Left ventricle myocardium inferior (tissue), 1 donor: ENCODE measurements around the gene B9D1. TPM values are rescaled to one million over a fixed set of nuclear protein-coding genes. Genes with fewer than 3 reads are reported as not detected.

Source experiments
- DNase-seq: peaks from one replicate; pipeline ENCODE4 v3.0.0-alpha.2; 2020
- H3K27ac ChIP-seq: fragments of 200-600 bp; replicated peaks from 2 replicates; pipeline ENCODE4 v1.8.0; 2021
- H3K27me3 ChIP-seq: fragments of 200-600 bp; 2 replicates; pipeline ENCODE4 v1.8.0; 2021; ENCODE audit warnings: low read depth
- H3K36me3 ChIP-seq: fragments of 200-600 bp; 2 replicates; pipeline ENCODE4 v1.8.0; 2021
- H3K4me1 ChIP-seq: fragments of 200-600 bp; 2 replicates; pipeline ENCODE4 v1.8.0; 2021
- H3K4me3 ChIP-seq: fragments of 200-600 bp; 2 replicates; pipeline ENCODE4 v1.8.0; 2021; ENCODE audit warnings: mild to moderate bottlenecking, moderate library complexity
- H3K9me3 ChIP-seq: fragments of 200-600 bp; replicated peaks from 2 replicates; pipeline ENCODE4 v1.8.0; 2021
- intact Hi-C: fragments of 100-400 bp; cut with micrococcal nuclease; formaldehyde crosslinking; loops from one replicate; pipeline ENCODE4 v1.11.0; 2022
- total RNA-seq: library from RNA; stranded (reverse); fragmentation: NEBNext Ultra II Directional; extraction: Animal tissue kit (Norgen Biotek cat#: 25700); gene quantifications from one replicate; pipeline ENCODE4 v1.2.1, GENCODE V29; 2021
- TF ChIP-seq, protein P1 (sequence below): fragments of 200-600 bp; IDR thresholded peaks from 2 replicates; pipeline ENCODE4 v1.8.0; 2021; ENCODE audit warnings: antibody characterized with exemption, mild to moderate bottlenecking, borderline replicate concordance
- donor health status: DM: no; HTN: yes; CAD: no; lungs with severe emphysema.

The B9D1 gene
- total RNA-seq, 1 donor from 2014 or later: 8.8 TPM

DNA sequence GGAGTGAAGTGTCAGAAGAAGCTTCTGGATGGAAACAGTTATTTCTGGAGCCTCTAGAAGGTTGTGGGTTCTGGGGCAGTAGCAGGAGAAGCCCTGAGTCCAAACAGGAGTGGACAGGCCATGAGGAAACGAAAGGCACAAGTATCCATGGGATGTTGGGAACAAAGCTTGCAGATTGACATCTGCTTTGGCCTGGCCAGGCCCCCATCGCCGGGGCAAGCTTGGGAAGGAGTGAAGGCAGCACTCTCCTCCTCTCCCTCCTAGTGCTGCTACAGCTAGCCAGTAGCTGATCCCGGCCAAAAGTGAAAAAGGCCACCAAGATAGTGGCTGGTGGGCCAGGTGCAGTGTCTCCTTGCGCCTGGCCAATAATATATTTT is 40.4 kb downstream of the B9D1 start:
- Histone ChIP-seq H3K4me1 (peaks cover 30% of the 10 kb centered on the region), H3K36me3 (peaks cover 16% of the 10 kb centered on the region), H3K9me3 (peaks cover 6% of the 10 kb centered on the region), H3K27ac (no peak overlapping the region), H3K4me3 (no peak overlapping the region), H3K27me3 (no peaks in the 10 kb centered on the region)
- intact Hi-C loops: no loop called here
- TF ChIP-seq, protein P1, sequence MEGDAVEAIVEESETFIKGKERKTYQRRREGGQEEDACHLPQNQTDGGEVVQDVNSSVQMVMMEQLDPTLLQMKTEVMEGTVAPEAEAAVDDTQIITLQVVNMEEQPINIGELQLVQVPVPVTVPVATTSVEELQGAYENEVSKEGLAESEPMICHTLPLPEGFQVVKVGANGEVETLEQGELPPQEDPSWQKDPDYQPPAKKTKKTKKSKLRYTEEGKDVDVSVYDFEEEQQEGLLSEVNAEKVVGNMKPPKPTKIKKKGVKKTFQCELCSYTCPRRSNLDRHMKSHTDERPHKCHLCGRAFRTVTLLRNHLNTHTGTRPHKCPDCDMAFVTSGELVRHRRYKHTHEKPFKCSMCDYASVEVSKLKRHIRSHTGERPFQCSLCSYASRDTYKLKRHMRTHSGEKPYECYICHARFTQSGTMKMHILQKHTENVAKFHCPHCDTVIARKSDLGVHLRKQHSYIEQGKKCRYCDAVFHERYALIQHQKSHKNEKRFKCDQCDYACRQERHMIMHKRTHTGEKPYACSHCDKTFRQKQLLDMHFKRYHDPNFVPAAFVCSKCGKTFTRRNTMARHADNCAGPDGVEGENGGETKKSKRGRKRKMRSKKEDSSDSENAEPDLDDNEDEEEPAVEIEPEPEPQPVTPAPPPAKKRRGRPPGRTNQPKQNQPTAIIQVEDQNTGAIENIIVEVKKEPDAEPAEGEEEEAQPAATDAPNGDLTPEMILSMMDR: no peak
- no peak for DNase-seq

DNA sequence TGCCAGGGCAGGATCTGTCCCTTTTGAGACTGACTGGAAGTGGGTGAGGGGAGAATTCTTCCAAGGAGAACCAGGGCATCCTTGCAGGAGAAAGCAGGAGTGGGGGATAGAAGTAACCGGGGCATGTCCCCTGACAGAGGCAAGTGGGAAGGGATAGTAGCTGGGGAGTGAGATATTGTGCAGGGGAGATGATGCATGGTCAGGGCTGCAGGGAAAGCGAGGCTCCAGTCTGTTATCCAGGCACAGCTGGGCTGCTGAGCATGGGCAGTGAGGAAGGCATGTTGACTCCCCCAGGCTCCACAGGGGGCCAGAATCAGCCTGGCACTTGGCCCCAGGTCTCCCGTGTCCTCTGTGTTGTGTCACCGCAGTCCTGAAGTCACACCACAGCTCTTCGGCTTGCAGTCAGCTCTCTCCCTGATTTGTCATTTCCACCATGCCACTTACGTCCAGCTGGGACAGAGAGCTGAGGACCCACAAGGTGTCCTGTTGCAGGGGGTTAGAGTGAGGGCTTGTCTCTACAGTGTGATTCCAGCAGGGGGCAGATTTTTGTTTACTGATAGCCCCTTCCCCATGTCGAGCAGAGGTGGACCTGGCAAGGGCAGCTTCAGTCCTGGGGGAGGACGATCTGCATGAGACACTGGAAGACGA is 40.9 kb downstream of the B9D1 start:
- Histone ChIP-seq H3K4me1 (peaks cover 35% of the 10 kb centered on the region), H3K27me3 (no peaks in the 10 kb centered on the region), H3K27ac (no peak overlapping the region), H3K9me3 (peaks cover 6% of the 10 kb centered on the region), H3K4me3 (no peak overlapping the region), H3K36me3 (peaks cover 16% of the 10 kb centered on the region)
- intact Hi-C loops: no loop called here
- no peak for DNase-seq
- TF ChIP-seq, protein P1: peak; percentile 37

DNA sequence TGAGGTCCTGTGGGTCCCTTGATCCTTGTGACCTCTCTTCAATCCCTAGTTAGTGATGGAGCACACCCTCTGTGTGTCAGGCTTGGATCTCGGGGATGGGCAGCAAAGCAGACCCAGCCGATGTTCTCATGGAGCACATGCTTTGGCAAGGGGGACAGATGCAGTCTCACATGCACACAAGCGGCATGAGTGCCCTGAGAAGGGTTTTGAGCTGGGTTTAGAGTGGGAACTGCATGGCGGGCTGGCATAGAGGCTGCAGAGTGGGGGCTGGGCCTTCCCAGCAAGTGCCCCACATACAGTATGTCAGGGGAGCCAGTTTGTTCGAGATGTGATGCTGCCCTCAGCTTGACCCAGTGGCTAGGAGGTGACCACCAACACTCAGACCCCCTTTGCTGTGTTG is 41.6 kb downstream of the B9D1 start:
- intact Hi-C loops: no loop called here
- peaks cover 6% of the 10 kb centered on the region for H3K9me3 ChIP-seq
- no peak for DNase-seq
- no peaks in the 10 kb centered on the region for H3K27me3 ChIP-seq
- TF ChIP-seq, protein P1: no peak
- no peak overlapping the region for H3K4me3 ChIP-seq
- no peak overlapping the region for H3K27ac ChIP-seq
- H3K4me1 ChIP-seq: peaks cover 40% of the 10 kb centered on the region
- peaks cover 24% of the 10 kb centered on the region for H3K36me3 ChIP-seq

DNA sequence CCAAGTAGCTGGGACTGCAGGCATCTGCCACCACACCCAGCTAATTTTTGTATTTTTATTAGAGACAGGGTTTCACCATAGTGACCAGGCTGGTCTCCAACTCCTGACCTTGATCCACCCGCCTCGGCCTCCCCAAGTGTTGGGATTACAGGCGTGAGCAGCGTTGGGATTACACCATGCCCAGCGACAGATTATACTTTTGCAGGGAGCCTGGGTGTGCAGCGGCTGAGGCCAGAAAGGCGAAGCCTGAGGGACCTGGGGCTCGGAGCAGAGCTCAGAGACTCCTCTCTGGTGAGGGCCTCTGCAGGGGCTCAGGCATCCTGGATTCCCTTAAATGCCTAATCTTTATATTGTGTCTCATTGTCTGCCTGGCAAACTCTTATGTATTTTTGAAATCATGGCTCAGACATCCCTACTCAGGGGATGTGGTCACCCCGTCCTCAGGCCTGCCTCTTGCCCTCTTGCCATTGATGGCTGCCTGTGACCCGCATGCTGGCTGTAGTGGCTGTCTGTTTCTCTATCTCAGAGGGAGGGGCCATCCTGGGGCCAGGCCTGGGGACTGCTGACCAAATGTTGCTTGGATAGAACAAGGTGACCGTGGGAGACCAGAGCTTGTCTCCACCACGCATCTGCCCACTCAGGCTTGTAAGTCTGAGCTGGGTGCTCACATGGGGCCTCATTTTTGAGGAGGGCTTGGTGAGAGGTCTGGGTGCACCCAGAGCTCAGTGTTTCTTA is 42.6 kb downstream of the B9D1 start:
- no peak overlapping the region for H3K27ac ChIP-seq
- no peaks in the 10 kb centered on the region for H3K27me3 ChIP-seq
- peaks cover 40% of the 10 kb centered on the region for H3K4me1 ChIP-seq
- no peak overlapping the region for H3K4me3 ChIP-seq
- H3K36me3 ChIP-seq: peaks cover 33% of the 10 kb centered on the region
- TF ChIP-seq, protein P1: no peak
- H3K9me3 ChIP-seq: no peaks in the 10 kb centered on the region
- intact Hi-C loops: no loop called here
- DNase-seq: no peak

DNA sequence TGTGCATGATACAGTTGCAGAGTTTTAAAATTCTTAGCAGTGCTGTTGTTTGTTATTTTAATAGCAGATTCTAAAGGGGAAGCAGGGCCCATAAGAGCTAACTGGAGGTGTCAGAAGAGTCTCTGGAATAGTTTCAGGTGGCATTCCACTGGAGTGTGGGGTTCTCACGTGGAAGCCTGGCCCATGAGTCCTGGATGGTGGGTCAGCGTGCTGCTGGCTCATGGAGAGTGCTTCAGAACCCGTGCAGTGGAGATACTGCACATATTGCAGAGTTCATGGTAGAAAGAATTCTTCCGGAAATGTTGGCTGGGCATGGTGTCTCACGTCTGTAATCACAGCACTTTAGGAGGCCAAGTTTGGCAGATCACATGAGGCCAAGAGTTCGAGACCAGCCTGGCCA is 43.9 kb downstream of the B9D1 start:
- no peak for DNase-seq
- intact Hi-C loops: no loop called here
- no peaks in the 10 kb centered on the region for H3K27me3 ChIP-seq
- H3K4me3 ChIP-seq: no peak overlapping the region
- TF ChIP-seq, protein P1: no peak
- peaks cover 29% of the 10 kb centered on the region for H3K36me3 ChIP-seq
- peaks cover 52% of the 10 kb centered on the region for H3K4me1 ChIP-seq
- H3K27ac ChIP-seq: no peak overlapping the region
- no peaks in the 10 kb centered on the region for H3K9me3 ChIP-seq
